Duodenal mucosa (tissue), 2 donors: Measurements from ENCODE around the gene MAP1B.
"Not testable (repeated sequence)": the region's sequence is repeated elsewhere in the genome, so short reads cannot be mapped to it uniquely, and the experiment has no call there.

ENCODE experiments used
- H3K27ac ChIP-seq: one replicate; pipeline ENCODE4 v1.7.0; 2013; ENCODE audit warnings: low read depth, low read length
- H3K27me3 ChIP-seq, 2 donors: one replicate each; pipeline ENCODE4 v1.7.0; 2013; ENCODE audit warnings: low read length in 2 of 2, control low read depth in 1 of 2; ENCODE audit not compliant: insufficient read depth in 2 of 2, control insufficient read depth in 1 of 2
- H3K36me3 ChIP-seq, 2 donors: one replicate each; pipeline ENCODE4 v1.7.0; 2013; ENCODE audit warnings: low read length in 2 of 2, control low read depth in 1 of 2; ENCODE audit not compliant: insufficient read depth in 2 of 2, control insufficient read depth in 1 of 2
- H3K4me1 ChIP-seq, 2 donors: one replicate each; pipeline ENCODE4 v1.7.0; 2013; ENCODE audit warnings: low read length in 2 of 2, control low read depth in 1 of 2; ENCODE audit not compliant: insufficient read depth in 2 of 2, control insufficient read depth in 1 of 2
- H3K4me3 ChIP-seq, 2 donors: one replicate each; pipeline ENCODE4 v1.7.0; 2013; ENCODE audit warnings: low read length in 2 of 2, low read depth in 1 of 2
- H3K9ac ChIP-seq, 2 donors: one replicate each; pipeline ENCODE4 v1.7.0; 2013; ENCODE audit warnings: low read length in 2 of 2, low read depth in 1 of 2
- H3K9me3 ChIP-seq, 2 donors: one replicate each; pipeline ENCODE4 v1.7.0; 2013; ENCODE audit warnings: low read length in 2 of 2, control low read depth in 1 of 2; ENCODE audit not compliant: control insufficient read depth in 1 of 2

The MAP1B gene

DNA sequence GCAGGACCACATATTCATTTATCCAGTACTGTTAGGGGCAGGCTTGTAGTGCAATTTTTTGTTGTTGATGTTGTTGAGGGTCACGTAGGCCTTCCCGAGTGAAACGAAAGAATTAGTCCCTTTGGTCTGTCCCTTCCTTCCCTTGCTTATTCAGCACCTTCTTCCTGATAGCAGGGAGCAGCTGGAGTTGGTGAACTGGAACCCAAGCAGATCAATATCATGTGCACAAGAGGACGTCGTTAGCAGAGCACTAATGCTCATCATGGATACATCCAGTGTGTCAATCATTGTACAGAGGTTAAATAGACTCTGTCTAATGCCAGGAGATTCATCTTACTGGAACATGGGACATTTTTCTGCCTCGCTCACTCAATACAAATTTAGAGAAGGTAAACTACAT lies 33.0 kb upstream of the MAP1B start:
- Histone ChIP-seq H3K27me3 (peaks cover 0 to under 1% of the 10 kb centered on the region in 2 donors), H3K9me3 (no peaks in the 10 kb centered on the region), H3K9ac (no peak overlapping the region), H3K36me3 (no peaks in the 10 kb centered on the region), H3K4me3 (no peak overlapping the region), H3K27ac (no peak overlapping the region), H3K4me1 (no peaks in the 10 kb centered on the region)

DNA sequence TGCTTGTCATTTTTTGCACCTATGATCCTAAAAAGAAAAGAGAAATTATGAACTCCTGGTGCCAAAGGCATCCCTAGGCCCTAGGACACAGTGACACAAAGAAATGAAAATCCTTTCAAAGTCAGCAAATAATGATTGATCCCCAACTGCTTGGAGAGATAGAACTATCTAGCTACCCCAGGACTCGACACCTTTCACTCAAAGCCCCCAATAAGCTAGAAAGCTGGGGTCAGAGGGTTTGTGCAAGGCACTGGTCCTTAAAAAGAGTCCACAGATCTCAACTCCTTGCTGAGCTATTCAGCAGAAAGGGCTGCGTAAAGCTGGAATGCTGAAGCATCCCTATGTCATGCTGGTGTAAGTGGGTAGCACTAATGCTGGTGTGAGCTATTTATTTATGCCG lies 31.8 kb upstream of the MAP1B start:
- Histone ChIP-seq H3K27me3 (peaks cover 0 to 3% of the 10 kb centered on the region in 2 donors), H3K4me3 (no peak overlapping the region), H3K36me3 (no peaks in the 10 kb centered on the region), H3K9me3 (no peaks in the 10 kb centered on the region), H3K27ac (no peak overlapping the region), H3K4me1 (no peaks in the 10 kb centered on the region), H3K9ac (no peak overlapping the region)

DNA sequence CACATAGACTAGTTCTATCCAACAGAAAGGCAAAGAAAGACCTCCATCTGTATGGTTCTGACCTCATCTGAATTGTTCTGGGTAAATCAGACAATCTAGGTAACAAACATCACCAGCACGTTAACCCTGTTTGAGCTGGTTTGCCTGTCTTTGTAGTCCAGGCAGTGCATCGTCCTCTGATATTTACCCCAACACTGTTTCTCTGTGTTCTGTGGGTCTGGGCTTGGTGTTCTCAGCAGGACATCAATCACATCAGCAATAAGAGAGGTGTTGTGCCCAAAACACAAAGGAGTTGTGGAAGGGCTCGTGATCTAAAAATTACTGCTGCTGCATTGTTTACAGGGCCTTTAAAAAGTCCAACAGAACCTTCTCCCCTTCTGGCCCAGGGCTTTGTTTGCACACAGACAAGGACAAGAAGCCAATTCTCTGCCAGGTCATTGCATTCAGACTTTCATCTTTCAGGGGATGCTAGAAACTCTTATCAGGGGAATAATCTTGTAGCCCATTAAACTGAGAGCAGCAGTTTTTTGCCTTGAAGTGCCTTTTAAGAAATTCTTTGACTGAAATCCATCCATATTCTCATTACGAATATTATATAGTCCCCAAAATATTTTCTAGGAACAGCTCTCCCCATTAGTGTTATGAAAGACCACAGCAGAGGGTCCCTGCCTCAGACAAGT lies 30.5 kb upstream of the MAP1B start:
- no peaks in the 10 kb centered on the region for H3K4me1 ChIP-seq
- H3K27me3 ChIP-seq, result peaks cover 0 to 3% of the 10 kb centered on the region in 2 donors
- H3K27ac ChIP-seq, result no peak overlapping the region
- no peaks in the 10 kb centered on the region for H3K36me3 ChIP-seq
- H3K9me3 ChIP-seq, result no peaks in the 10 kb centered on the region
- no peak overlapping the region for H3K4me3 ChIP-seq
- no peak overlapping the region for H3K9ac ChIP-seq

- H3K4me3 ChIP-seq, result no peak overlapping the region
- no peak overlapping the region for H3K9ac ChIP-seq
- no peaks in the 10 kb centered on the region for H3K4me1 ChIP-seq
- no peaks in the 10 kb centered on the region for H3K9me3 ChIP-seq
- no peaks in the 10 kb centered on the region for H3K36me3 ChIP-seq
- no peak overlapping the region for H3K27ac ChIP-seq
- H3K27me3 ChIP-seq, result peaks cover 3% of the 10 kb centered on the region in 2 donors
Observed at GRCh38 chr5:72077390-72077789, 29.9 kb upstream of the MAP1B start.

GRCh38 chr5:72079288-72079687 lies 28.0 kb upstream of the MAP1B start:
- H3K9ac ChIP-seq, result no peak overlapping the region
- no peak overlapping the region for H3K4me3 ChIP-seq
- H3K4me1 ChIP-seq, result no peaks in the 10 kb centered on the region
- no peak overlapping the region for H3K27ac ChIP-seq
- H3K9me3 ChIP-seq, result no peaks in the 10 kb centered on the region
- H3K27me3 ChIP-seq, result peaks cover 3% of the 10 kb centered on the region in 2 donors
- no peaks in the 10 kb centered on the region for H3K36me3 ChIP-seq

GRCh38 chr5:72082048-72082447 lies 25.2 kb upstream of the MAP1B start:
- Histone ChIP-seq H3K9me3 (no peaks in the 10 kb centered on the region), H3K36me3 (no peaks in the 10 kb centered on the region), H3K9ac (no peak overlapping the region), H3K27ac (no peak overlapping the region), H3K27me3 (peaks cover 3% of the 10 kb centered on the region in 2 donors), H3K4me1 (no peaks in the 10 kb centered on the region), H3K4me3 (no peak overlapping the region)

DNA sequence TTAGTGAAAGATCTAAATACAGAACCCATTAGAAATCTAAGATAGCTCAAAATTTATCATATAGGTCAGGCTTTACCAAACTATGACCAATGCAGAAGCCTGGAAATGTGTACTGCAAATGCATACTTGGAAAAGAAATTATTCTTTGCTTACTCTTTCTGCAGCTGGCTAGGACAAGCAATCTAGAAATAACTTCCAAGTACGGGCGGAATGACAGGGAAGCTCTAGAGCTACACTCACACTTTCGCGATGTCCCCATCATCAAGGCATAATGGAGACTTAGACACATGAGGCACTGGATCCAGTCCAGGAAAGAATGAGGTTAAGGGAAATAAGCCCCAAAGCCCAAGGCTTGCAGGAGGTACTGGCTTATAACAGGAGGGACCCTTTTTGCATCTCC lies 22.4 kb upstream of the MAP1B start:
- no peak overlapping the region for H3K27ac ChIP-seq
- no peak overlapping the region for H3K4me3 ChIP-seq
- no peak overlapping the region for H3K9ac ChIP-seq
- no peaks in the 10 kb centered on the region for H3K4me1 ChIP-seq
- no peaks in the 10 kb centered on the region for H3K9me3 ChIP-seq
- no peaks in the 10 kb centered on the region for H3K36me3 ChIP-seq
- H3K27me3 ChIP-seq, result peaks cover 0 to 3% of the 10 kb centered on the region in 2 donors

- H3K27ac ChIP-seq, result no peak overlapping the region
- no peak overlapping the region for H3K4me3 ChIP-seq
- H3K9me3 ChIP-seq, result no peaks in the 10 kb centered on the region
- H3K36me3 ChIP-seq, result no peaks in the 10 kb centered on the region
- H3K4me1 ChIP-seq, result no peaks in the 10 kb centered on the region
- H3K9ac ChIP-seq, result no peak overlapping the region
- peaks cover 0 to 3% of the 10 kb centered on the region in 2 donors for H3K27me3 ChIP-seq
Observed at GRCh38 chr5:72085319-72085718, 22.0 kb upstream of the MAP1B start.

GRCh38 chr5:72089713-72090112 lies 17.6 kb upstream of the MAP1B start:
- H3K9ac ChIP-seq, H3K27me3 ChIP-seq, H3K36me3 ChIP-seq, H3K4me3 ChIP-seq, H3K4me1 ChIP-seq, H3K9me3 ChIP-seq, H3K27ac ChIP-seq: not testable (repeated sequence)

- Histone ChIP-seq H3K27me3 (peaks cover 0 to 6% of the 10 kb centered on the region in 2 donors), H3K9me3 (no peaks in the 10 kb centered on the region), H3K27ac (no peak overlapping the region), H3K4me3 (no peak overlapping the region), H3K9ac (no peak overlapping the region), H3K36me3 (no peaks in the 10 kb centered on the region), H3K4me1 (no peaks in the 10 kb centered on the region)
Observed at GRCh38 chr5:72092074-72092473, 15.2 kb upstream of the MAP1B start.

- Histone ChIP-seq H3K9me3 (no peaks in the 10 kb centered on the region), H3K27ac (no peak overlapping the region), H3K4me3 (no peak overlapping the region), H3K9ac (no peak overlapping the region), H3K36me3 (no peaks in the 10 kb centered on the region), H3K4me1 (no peaks in the 10 kb centered on the region), H3K27me3 (peaks cover 0 to 6% of the 10 kb centered on the region in 2 donors)
Observed at GRCh38 chr5:72093217-72093616, 14.1 kb upstream of the MAP1B start.
